Skin epidermis (tissue), 12 donors: Measurements from ENCODE around the gene BCL2L1.
"Not testable (repeated sequence)": the region's sequence is repeated elsewhere in the genome, so short reads cannot be mapped to it uniquely, and the experiment has no call there.

Source experiments
- H3K27ac ChIP-seq, 21 experiments: fragments of 200-600 bp; sonication (generic) in 11 of 21; one replicate each; pipeline ENCODE4 v1.5.0; 2020; ENCODE audit warnings: mild to moderate bottlenecking in 3 of 21, inconsistent platforms in 2 of 21, moderate library complexity in 2 of 21
- H3K4me3 ChIP-seq, 7 experiments: fragments of 200-600 bp; sonication (generic) in 2 of 7; one replicate each; pipeline ENCODE4 v1.5.0; 2020; ENCODE audit warnings: inconsistent platforms in 2 of 7, mild to moderate bottlenecking in 2 of 7, moderate library complexity in 1 of 7

BCL2L1 gene

DNA sequence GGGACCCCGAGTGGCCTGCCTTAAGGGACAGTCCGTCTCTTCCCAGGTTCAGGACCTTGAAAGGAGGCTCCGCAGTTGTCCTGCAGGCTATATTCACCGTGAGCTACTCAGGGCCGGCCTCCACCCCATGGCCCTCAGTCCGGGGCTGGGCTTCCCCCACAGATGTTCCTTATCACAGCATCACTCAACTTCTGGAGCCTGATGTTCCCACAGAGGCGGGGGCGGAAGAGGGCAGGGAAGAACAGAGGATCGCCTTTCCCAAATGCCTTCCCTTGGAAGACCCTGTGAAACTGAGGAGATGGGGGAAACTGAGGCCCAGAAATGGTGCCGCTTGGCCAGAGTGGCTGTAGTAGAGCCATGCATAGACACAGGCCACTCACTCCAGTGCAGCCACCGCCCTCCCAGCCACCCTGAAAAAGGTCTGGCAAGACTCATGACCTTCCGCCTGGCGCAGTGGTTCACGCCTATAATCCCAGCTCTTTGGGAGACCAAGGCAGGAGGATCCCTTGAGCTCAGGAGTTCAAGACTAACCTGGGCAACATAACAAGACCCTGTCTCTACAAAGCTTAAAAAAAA, 89.2 kb downstream of the BCL2L1 start:
- H3K27ac ChIP-seq: no peak overlapping the region

DNA sequence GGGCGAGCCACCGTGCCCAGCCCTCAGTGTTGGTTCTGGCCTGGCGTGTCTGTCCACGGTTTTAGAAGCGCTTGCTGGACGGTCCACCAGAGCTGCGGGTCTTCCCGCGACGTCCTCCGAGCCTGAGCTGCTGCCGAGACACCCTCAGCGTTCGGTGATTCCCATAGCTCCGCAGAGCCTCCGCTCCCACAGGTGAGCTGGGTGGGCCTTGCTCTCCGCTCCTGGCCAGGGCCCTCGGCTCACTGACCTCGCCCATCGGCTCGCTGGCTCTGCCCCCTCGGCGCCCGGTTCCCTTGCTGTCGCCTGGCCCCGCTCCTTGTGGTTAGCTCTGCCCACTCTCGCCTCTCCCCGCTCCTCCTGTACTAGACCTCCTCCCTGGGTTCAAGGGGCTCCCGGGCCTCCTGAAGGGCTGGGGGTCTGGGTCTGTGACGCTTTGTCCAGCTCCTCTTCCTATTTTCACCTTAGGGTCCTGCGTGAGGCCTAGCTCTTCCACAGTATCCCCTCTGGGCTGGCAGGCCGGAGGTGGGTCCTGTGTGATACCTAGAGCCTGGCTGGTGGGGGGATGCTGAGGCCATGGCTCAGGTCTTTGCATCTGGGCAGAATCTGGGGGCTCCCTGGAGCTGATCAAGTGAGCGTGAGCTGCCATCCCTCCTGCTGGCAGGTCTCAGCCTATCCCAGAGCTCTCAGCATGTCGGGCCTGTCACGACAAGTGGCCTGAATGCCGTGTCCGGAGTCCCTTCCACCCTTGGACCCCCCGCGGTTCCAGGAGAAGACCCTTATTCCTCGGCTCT, 89.9 kb downstream of the BCL2L1 start:
- no peak overlapping the region for H3K27ac ChIP-seq
- H3K4me3 ChIP-seq: no peak overlapping the region

More for the DNA sequence above, 89.2 kb downstream of the BCL2L1 start:
- H3K4me3 ChIP-seq: no peak overlapping the region

- Histone ChIP-seq H3K4me3 (no peak overlapping the region), H3K27ac (no peak overlapping the region)
Measured at GRCh38 chr20:31630187-31630790, 92.4 kb downstream of the BCL2L1 start.

GRCh38 chr20:31628057-31628456, 94.6 kb downstream of the BCL2L1 start:
- not testable (repeated sequence) for H3K4me3 ChIP-seq, H3K27ac ChIP-seq

DNA sequence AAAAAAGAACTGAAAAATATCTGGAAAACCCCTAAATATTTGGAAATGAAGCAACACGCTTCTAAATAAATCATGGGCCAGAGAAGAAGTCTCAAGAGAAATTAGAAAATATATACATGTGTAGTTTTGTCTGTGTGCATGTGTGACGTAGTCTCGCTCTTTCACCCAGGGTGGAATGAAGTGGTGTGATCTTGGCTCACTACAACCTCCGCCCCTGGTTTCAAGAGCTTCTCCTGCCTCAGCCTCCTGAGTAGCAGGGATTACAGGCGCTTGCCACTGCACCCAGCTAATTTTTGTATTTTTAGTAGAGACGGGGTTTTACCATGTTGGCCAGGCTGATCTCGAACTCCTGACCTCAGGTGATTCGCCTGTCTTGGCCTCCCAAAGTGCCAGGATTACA, 96.1 kb downstream of the BCL2L1 start:
- H3K27ac ChIP-seq, H3K4me3 ChIP-seq: not testable (repeated sequence)

- H3K4me3 ChIP-seq, H3K27ac ChIP-seq: not testable (repeated sequence)
Measured at GRCh38 chr20:31623123-31623505, 99.6 kb downstream of the BCL2L1 start.

GRCh38 chr20:31620246-31620645, 102.4 kb downstream of the BCL2L1 start:
- Histone ChIP-seq H3K4me3 (no peak overlapping the region), H3K27ac (no peak overlapping the region)

DNA sequence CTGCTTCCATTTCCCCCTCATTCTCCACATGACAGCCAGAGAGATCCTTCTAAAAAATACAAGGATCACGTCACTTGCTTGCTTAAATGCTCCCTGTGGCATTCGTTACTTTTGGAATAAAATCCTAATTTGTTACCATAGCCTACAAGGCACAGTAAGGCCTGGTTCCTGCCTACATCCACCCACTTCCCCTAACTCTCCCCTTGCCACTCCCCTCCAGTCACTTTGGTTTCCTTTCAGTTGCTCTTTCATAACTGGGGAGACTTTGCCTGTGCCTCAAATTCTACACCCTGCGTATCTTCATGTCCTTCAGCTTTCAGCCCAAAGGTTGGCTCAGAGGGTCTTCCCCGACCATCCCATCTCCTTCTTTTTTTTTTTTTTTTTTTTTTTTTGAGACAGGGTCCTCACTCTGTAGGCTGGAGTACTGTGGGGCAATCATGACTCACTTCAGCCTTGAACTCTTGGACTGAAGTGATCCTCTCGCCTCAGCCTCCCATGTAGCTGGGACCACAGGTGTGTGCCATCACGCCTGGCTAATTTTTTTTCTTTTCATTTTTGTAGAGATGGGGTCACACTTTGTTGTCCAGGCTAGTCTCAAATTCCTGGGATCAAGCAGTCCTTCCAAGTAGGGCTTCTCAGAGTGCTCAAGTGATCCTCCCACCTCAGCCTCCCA, 105.1 kb downstream of the BCL2L1 start:
- Histone ChIP-seq H3K4me3 (no peak overlapping the region), H3K27ac (no peak overlapping the region)

GRCh38 chr20:31615416-31615815, 107.3 kb downstream of the BCL2L1 start:
- Histone ChIP-seq H3K4me3 (no peak overlapping the region), H3K27ac (no peak overlapping the region)
